Peyer's patch (tissue), 4 donors: ENCODE data around the gene AQP6. TPM values are rescaled to one million over a fixed set of nuclear protein-coding genes. Genes with fewer than 3 reads are reported as not detected.
A peak's percentile ranks its signal among the peaks of the same experiment; 100 is the strongest.

Source experiments
- DNase-seq, 3 donors: peaks; one replicate each; pipeline ENCODE4 v3.0.0-alpha.2; 2017 to 2019
- H3K27ac ChIP-seq, 4 donors: fragments of 200-600 bp; sonication (generic); one replicate each; pipeline ENCODE4 v1.5.1; 2016 to 2019
- H3K27me3 ChIP-seq, 2 donors: fragments of 200-600 bp; sonication (generic); one replicate each; pipeline ENCODE4 v1.5.1; 2019
- H3K36me3 ChIP-seq, 3 donors: fragments of 200-600 bp; sonication (generic); one replicate each; pipeline ENCODE4 v1.5.1; 2016 to 2019
- H3K4me1 ChIP-seq, 4 donors: fragments of 200-600 bp; sonication (generic); one replicate each; pipeline ENCODE4 v1.5.1; 2016 to 2019
- H3K4me3 ChIP-seq, 4 donors: fragments of 200-600 bp; sonication (generic); 1 replicate in 3 of 4; 2 replicates in 1 of 4; pipeline ENCODE4 v1.5.1; 2016 to 2019; ENCODE audit warnings: mild to moderate bottlenecking in 1 of 4
- H3K9me3 ChIP-seq, 4 donors: fragments of 200-600 bp; sonication (generic); one replicate each; pipeline ENCODE4 v1.5.1; 2016 to 2019; ENCODE audit warnings: mild to moderate bottlenecking in 1 of 4
- CTCF ChIP-seq, 6 experiments: fragments of 450-650 bp in 4 of 6; fragments of 200-600 bp in 2 of 6; sonication (generic) in 1 of 6; IDR thresholded peaks; one replicate each; pipeline ENCODE4 v1.5.1; 2017 to 2019; ENCODE audit warnings: antibody characterized with exemption in 6 of 6, mild to moderate bottlenecking in 3 of 6, moderate library complexity in 1 of 6
- POLR2A ChIP-seq, 2 donors: fragments of 450-650 bp; IDR thresholded peaks; one replicate each; pipeline ENCODE4 v1.5.1; 2017; ENCODE audit warnings: antibody characterized with exemption in 2 of 2, mild to moderate bottlenecking in 2 of 2, moderate library complexity in 2 of 2
- total RNA-seq, 4 donors: library from RNA; depleted of rRNA; stranded (reverse); fragments of >200 nt; gene quantifications; one replicate each; pipeline ENCODE4 v1.1.0, GENCODE V29; 2016

AQP6 gene
- total RNA-seq, 4 donors from 2014 or later, result not detected

DNA sequence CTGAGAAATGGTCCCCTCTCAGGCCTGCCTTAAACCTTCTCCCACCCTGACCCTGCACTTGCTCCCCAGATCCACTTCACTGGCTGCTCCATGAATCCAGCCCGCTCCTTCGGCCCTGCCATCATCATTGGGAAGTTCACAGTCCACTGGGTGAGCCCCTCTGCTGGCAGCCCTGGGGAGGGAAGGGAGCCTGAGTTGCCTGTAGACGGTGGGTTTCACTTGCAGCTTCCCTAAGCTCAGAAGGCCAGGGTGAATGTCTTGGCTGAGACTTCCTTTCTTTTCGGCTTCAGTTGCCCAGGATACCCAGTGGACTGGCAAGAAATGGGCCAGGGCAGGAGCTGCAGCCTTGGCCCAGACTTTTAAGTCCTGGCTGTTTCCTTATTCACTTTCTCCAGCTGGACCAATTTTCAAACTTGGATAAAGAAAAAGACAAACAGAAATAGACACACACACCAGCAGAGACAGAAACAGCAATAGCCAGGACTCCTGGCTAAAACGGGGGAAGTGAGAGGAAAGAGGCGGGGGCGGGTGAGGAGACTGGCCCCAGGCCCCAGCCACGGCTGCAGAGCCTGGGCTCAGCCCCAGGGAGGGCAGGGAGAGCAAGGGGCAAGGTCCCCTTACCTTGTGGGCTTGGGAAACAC is 2.0 kb downstream of the AQP6 start:
- H3K9me3 ChIP-seq, result no peaks in the 10 kb centered on the region
- no peak overlapping the region for H3K27ac ChIP-seq
- DNase-seq, result peak in 1 of 3 donors; percentile 39
- H3K36me3 ChIP-seq, result no peaks in the 10 kb centered on the region
- no peaks in the 10 kb centered on the region for H3K27me3 ChIP-seq
- TF ChIP-seq POLR2A (IDR thresholded peaks at IDR 0.05), result no peak
- no peak for TF ChIP-seq CTCF (IDR thresholded peaks at IDR 0.05)
- peaks cover 0 to 14% (median 0%) of the 10 kb centered on the region in 4 donors for H3K4me1 ChIP-seq
- no peak overlapping the region for H3K4me3 ChIP-seq

DNA sequence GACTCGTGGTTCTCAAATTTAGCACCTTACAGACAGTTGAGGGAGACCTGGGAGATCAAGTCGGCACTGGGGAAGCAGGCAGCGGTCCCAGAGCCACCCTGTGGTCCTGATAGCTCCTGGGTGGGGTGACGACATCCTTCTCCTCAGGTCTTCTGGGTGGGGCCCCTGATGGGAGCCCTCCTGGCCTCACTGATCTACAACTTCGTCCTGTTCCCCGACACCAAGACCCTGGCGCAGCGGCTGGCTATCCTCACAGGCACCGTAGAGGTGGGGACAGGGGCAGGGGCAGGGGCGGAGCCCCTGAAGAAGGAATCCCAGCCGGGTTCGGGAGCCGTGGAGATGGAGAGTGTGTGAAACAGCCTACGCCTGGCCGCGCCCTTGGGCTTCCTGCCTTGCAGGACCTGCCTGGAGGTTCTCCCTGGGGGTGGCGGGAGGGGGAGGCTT is 2.6 kb downstream of the AQP6 start:
- Histone ChIP-seq H3K27me3 (no peaks in the 10 kb centered on the region), H3K4me3 (no peak overlapping the region), H3K9me3 (no peaks in the 10 kb centered on the region), H3K36me3 (no peaks in the 10 kb centered on the region), H3K27ac (no peak overlapping the region), H3K4me1 (peaks cover 0 to 14% (median 0%) of the 10 kb centered on the region in 4 donors)
- no peak for TF ChIP-seq POLR2A (IDR thresholded peaks at IDR 0.05)
- TF ChIP-seq CTCF (IDR thresholded peaks at IDR 0.05), result no peak
- DNase-seq, result peak in 1 of 3 donors; percentile 45

DNA sequence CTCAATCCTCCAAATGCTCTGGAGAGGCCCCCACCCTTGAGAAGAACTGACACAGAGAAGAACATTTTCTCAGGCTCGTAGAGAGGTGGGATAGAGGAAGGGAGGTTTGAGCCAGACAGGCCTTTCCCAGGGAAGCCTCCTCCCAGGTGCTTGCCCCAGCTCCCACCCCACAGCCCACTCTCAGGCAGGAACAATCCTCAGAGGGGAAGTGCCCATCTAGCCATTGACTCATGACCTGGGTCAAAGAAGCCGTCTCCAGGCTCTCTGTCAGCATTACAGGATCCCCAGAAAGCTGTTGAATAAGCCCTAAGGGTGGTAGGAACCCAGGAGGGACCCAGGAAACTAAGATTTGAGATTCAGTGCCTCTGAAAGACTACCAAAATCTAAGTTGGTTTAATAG is 3.8 kb downstream of the AQP6 start:
- Histone ChIP-seq H3K27me3 (no peaks in the 10 kb centered on the region), H3K4me1 (peaks cover 0 to 14% (median 0%) of the 10 kb centered on the region in 4 donors), H3K27ac (no peak overlapping the region), H3K9me3 (no peaks in the 10 kb centered on the region), H3K36me3 (no peaks in the 10 kb centered on the region), H3K4me3 (no peak overlapping the region)
- DNase-seq, result no peak
- TF ChIP-seq CTCF (IDR thresholded peaks at IDR 0.05), result no peak
- no peak for TF ChIP-seq POLR2A (IDR thresholded peaks at IDR 0.05)

GRCh38 chr12:49978125-49978524 is 5.4 kb downstream of the AQP6 start:
- TF ChIP-seq POLR2A (IDR thresholded peaks at IDR 0.05), result no peak
- no peak for TF ChIP-seq CTCF (IDR thresholded peaks at IDR 0.05)
- H3K9me3 ChIP-seq, result no peaks in the 10 kb centered on the region
- no peak for DNase-seq
- H3K27ac ChIP-seq, result no peak overlapping the region
- H3K36me3 ChIP-seq, result no peaks in the 10 kb centered on the region
- no peaks in the 10 kb centered on the region for H3K27me3 ChIP-seq
- peaks cover 0 to 14% (median 0%) of the 10 kb centered on the region in 4 donors for H3K4me1 ChIP-seq
- H3K4me3 ChIP-seq, result no peak overlapping the region

DNA sequence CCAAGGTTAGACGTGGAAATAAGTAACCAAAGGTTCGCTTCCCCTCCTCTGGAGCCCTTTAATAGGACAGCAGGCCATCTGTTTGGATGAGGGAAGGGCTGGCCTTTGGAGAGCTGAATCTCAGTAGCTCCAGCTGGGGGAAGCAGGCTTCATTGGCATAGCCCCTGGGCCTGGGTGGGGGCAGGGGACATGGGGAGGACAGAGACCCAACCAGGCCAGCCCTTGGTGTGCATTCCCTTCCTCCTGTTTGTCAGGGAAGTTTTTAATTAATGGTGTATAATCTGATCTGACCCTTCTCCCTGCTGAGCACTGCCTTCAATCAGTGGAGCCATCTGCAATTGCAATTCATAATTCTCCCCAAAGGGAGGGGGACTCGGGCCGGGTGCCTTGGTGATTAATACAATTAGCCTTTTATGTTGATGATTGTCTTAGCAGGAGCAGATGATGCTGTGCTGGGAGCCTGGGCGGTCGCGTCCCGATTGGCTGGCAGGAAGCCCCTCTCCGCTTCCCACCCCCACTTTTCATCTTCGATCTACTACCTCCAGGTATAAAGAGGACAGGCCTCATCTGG is 6.4 kb downstream of the AQP6 start:
- Histone ChIP-seq H3K27ac (no peak overlapping the region), H3K9me3 (no peaks in the 10 kb centered on the region), H3K36me3 (no peaks in the 10 kb centered on the region), H3K4me3 (no peak overlapping the region), H3K4me1 (peaks cover 0 to 14% (median 0%) of the 10 kb centered on the region in 4 donors), H3K27me3 (no peaks in the 10 kb centered on the region)
- TF ChIP-seq POLR2A (IDR thresholded peaks at IDR 0.05) (no peak), CTCF (IDR thresholded peaks at IDR 0.05) (no peak)
- DNase-seq, result no peak
